GM12875 (cell line): Measurements from ENCODE around the gene MYO18B.

Experiments
- H3K4me3 ChIP-seq: one replicate; pipeline ENCODE4 v1.5.1; 2011; ENCODE audit warnings: low read depth, low read length, control low read depth
- TF ChIP-seq, protein P1 (sequence below): IDR thresholded peaks from 2 replicates; pipeline ENCODE4 v1.5.1; 2011; ENCODE audit warnings: low read depth, mild to moderate bottlenecking, control low read depth, inconsistent platforms, low read length, moderate library complexity, borderline replicate concordance; ENCODE audit not compliant: insufficient read depth

MYO18B gene

DNA sequence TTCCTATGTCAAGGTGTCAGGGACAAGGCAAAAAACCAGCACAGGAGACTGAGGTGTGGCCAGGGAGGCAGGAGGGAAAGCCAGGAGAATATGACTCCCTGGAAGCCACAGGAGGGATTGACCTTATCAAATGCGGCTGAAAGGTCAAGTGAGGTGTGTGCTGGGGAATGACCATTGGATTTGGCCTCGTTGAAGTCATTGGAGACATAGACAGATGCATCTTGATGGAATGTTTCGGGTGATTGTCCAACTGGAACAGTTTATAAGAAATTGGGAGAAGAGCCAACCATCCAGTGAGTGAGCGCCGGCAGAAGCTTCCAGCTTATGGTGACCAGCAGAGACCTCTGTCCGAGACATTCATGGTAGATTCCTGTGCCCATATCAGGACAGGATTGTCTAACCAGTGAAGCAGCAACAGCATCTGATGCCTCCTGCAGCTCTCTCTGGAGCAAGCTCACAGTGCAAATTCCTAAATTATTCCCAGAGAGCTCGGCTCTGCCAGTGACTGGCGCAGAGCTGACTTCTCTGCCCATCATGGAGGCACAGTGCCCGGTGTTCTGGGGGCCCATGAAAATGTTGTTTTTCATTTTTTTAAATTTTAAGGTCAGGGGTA is 95.4 kb downstream of the MYO18B start:
- no peak overlapping the region for H3K4me3 ChIP-seq
- TF ChIP-seq, protein P1, sequence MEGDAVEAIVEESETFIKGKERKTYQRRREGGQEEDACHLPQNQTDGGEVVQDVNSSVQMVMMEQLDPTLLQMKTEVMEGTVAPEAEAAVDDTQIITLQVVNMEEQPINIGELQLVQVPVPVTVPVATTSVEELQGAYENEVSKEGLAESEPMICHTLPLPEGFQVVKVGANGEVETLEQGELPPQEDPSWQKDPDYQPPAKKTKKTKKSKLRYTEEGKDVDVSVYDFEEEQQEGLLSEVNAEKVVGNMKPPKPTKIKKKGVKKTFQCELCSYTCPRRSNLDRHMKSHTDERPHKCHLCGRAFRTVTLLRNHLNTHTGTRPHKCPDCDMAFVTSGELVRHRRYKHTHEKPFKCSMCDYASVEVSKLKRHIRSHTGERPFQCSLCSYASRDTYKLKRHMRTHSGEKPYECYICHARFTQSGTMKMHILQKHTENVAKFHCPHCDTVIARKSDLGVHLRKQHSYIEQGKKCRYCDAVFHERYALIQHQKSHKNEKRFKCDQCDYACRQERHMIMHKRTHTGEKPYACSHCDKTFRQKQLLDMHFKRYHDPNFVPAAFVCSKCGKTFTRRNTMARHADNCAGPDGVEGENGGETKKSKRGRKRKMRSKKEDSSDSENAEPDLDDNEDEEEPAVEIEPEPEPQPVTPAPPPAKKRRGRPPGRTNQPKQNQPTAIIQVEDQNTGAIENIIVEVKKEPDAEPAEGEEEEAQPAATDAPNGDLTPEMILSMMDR = no peak

GRCh38 chr22:25838960-25839741 is 97.2 kb downstream of the MYO18B start:
- no peak overlapping the region for H3K4me3 ChIP-seq
- TF ChIP-seq, protein P1 = no peak

DNA sequence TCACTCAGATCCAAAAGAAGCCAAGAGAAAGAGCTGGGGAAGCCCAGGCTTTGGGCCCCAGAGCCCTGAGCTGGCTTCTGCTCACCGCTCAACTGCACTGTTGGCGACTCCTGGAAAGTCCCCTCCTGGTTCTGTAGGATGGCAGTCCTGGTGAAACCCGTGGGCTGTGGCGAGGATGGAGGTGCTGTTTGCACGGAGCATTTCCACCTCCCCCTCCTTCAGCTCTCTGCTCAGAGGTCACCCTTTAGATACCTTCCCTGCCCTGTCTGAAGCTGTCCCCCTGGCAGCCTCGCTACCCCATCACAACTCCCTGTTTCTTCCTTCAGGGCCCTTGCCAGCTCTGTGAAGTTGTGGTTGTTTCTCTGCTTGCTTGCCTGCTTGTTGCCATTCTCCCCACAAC is 97.8 kb downstream of the MYO18B start:
- no peak overlapping the region for H3K4me3 ChIP-seq
- TF ChIP-seq, protein P1 = no peak

DNA sequence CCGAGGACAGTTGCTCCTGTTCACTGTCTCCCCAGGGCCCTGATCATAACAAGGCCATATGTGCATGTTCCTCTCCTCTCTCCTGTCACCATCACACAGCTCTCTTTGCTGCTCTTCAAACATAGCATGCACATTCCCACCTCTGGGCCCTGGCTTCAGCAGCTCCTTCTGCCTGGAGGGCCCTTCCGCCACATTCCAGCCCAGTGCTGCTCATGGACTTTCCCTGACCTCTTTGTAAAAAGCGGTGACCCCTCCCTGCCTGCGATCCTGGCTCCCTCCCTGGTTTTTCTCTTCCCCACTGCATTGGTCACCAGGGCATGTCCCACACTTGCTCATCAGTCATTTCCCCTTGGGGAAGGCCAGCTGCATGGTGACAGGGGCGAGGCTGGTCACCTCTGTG is 98.2 kb downstream of the MYO18B start:
- H3K4me3 ChIP-seq = no peak overlapping the region
- TF ChIP-seq, protein P1 = no peak

GRCh38 chr22:25840891-25841290 is 98.9 kb downstream of the MYO18B start:
- TF ChIP-seq, protein P1 = no peak
- no peak overlapping the region for H3K4me3 ChIP-seq

GRCh38 chr22:25841775-25842174 is 99.8 kb downstream of the MYO18B start:
- TF ChIP-seq, protein P1 = no peak
- H3K4me3 ChIP-seq = no peak overlapping the region

DNA sequence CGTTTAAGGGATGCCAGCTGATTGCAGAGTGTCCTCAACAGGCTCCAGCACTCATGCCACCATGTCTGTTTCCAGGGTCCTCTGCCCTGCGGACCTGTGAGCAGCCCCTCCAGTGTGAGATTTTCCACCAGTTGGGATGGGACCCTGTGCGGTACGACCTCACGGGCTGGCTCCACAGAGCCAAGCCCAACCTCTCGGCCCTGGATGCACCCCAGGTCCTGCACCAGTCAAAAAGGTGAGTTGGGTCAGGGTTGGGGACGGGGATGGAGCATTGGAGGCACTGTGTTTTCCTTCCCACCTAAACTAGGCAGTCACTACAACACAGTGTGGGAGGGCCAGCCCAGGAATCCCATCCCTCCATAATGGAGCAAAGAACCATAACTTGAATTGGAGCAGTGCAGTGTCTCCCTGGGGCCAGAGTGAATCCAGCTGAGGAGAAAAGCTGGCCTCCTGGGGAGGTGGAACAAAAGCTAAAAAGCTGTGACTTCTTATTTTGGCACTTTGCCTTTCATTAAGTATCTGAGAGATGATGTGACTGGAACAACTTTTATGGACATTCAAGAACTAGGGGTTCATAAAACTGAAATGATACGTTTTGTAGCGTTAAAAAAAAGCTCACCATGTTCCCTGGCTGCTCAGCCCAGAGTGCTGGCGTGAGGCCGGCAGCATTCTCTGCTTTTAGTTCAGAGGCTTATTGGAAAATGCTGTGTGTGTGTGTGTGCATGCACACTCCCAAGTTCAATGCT is 101.8 kb downstream of the MYO18B start:
- no peak overlapping the region for H3K4me3 ChIP-seq
- TF ChIP-seq, protein P1 = no peak
